ENCODE results near the gene PRDM7.

DNA sequence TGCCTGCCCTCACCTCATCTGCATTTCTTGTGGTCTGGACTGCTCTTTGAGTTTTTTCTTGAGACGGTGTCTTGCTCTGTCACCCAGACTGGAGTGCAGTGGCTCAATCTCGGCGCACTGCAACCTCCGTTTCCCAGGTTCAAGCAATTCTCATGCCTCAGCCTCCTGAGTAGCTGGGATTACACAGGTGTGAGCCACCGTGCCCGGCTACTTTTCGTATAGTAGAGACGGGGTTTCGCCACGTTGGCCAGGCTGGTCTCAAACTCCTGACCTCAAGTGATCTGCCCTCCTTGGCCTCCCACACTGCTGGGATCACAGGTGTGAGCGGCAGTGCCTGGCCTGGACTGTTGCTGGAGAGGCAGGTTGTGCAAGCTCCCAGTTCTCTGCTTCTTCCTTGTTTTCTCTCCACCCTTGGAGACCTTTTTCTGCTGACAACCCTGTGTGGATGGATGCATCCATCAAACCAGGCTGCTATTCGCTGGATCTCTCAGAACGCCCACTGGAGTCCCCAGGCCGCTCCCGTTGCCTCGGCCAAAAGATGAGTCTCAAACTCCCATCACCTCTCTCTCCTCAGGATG lies 35.1 kb downstream of the PRDM7 start:
- TF ChIP-seq CTCF (conservative IDR thresholded peaks at IDR 0.05; ENCODE audit: low read depth, low read length) (no peak), POLR2A (IDR thresholded peaks at IDR 0.05; ENCODE audit: low read depth, low read length) (no peak), RFX5 (IDR thresholded peaks at IDR 0.05; ENCODE audit: low read depth, low read length) (no peak), BHLHE40 (IDR thresholded peaks at IDR 0.05; ENCODE audit: low read depth, low read length) (no peak)

All from IMR-90 (cell line).